Activated CD8-positive, alpha-beta memory T cell treated with anti-CD3 and anti-CD28 coated beads, Interleukin-2, amount 50 U/mL, for 48 hours (primary cell): ENCODE data around the gene ZNF324.
"Not testable (repeated sequence)": the region's sequence is repeated elsewhere in the genome, so short reads cannot be mapped to it uniquely, and the experiment has no call there.

Experiments
- DNase-seq: peaks from one replicate; pipeline ENCODE4 v3.0.0-alpha.2; 2020

Gene ZNF324

GRCh38 chr19:58507602-58508223 is 40.8 kb downstream of the ZNF324 start:
- DNase-seq = not testable (repeated sequence)

DNA sequence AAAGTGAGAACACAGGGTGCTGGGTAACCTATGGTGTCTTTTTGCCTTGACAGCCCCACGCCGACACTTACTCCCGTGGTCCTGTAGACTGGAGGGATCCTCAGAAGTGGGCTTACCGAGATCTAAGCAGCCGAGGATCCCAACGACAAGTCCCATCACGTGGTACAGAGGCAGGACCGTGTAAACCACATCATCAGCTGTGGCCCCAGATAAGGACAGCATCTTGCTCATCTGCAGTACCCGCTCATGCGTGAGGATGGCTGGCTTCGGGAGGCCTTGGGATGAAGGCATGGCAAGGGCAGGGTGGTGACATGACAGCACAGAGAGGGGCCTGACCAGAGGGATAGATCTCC is 42.8 kb downstream of the ZNF324 start:
- DNase-seq = no peak

GRCh38 chr19:58510084-58510862 is 43.4 kb downstream of the ZNF324 start:
- DNase-seq = no peak

DNA sequence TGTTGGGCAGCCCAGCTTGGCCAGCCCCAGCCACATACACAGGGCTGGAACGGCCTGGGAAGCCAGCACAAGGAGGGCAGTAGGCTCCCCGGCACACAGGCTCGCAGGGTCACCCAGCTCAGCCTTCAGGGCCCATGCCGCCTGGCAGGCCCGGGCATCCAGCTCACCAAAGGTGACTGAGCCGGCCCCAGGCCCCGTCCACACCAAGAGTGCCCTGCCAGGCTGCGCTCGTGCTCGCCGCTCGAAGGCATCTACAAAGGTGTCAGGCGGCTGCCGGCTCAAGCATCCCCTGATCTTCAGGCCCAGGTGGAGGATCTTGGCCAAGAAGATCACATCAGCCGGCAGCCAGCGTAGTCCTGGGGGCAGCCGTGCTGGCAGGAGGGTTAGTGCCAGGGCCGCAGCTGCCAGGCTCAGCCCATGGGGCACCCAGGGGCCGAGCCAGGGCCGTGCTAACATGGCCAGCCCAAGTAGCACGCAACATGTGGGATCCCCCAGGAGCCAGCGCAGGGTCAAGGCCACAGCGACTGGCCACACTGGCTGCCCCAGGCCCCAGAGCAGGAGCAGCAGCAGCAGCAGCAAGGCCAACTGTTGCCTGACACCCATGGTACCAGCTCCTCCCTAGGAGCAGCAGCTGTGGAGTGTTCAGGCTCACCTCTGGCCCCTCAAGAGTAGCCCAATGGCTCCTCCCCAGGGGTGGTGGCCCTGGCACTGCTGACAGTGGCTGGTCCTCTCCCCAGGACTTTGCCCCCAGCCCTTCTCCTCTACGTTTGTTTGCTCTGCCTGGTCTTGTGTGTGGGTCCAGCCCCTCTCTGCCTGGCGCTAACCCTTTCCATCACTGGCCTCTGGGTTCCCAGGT is 44.7 kb downstream of the ZNF324 start, which contains the start of gene SLC27A5:
SLC27A5 (minus strand) TSS at position 640 of the 856 bp plus-strand sequence; CDS start at position 603, 37 bp downstream.
- no peak for DNase-seq

DNA sequence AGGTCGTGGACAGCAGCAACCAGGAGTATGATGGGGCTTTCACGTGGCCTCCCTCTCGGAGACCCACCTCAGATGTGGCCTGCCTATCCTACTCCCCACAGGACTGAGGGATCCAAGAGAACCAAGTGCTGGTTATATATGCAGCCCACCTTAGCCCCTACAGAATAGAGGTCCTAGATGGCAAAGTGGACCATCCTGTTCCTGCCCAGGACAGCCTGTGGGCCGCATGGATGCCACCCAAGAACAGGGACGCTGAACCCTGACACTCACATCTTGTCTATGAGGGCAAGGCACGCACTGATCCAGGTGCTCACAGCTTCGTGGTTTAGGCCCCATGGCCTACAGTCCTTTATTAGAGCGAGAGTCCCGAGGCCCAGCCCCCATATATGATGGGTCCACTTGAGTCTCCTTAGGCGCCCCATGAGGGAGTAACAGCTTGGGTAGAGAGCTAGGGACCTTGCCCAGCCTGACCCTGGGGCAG is 46.4 kb downstream of the ZNF324 start:
- no peak for DNase-seq

- DNase-seq = peak; percentile 99
Measured at GRCh38 chr19:58513694-58514563, 47.0 kb downstream of the ZNF324 start.

DNA sequence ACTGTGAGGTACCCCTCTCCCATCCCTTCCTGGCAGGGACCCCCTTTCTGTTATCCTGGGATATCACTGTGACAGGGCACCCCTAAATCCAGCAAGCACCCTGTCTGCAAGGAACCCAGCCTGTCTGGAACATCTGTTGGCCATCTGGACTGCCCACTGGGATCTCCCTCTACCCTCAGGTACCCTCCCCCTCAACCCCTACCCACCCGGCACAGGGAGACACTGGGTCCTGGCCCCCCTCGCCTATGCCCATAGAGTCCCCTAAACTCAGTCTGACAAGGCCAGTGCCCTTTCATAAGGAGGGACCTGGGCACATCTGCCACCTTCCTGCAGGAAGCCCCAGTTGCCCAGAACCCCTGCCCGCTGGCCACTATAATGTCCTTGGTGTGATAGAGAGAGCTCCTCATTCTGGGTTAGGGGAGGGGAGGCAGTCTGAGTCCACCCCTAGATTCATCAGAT is 47.7 kb downstream of the ZNF324 start:
- peak; percentile 61 for DNase-seq

DNA sequence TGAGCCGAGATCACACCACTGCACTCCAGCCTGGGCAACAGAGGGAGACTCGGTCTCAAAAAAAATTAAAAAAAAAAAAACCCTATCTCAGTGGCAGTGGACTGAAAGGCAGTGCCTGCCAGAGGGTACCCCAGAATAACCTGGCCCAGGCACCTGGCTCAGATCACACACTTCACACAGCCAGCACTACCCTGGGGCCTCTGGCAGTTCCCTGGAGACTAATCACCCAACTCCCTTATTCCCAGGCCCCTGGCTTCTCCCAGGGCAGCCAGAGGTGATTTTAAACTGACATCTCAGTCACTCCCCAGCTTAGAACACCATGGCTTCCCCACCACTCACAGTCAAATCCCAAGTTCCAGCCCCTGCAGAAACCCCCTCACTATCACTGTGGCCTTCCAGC is 48.4 kb downstream of the ZNF324 start:
- no peak for DNase-seq

GRCh38 chr19:58516246-58516836 is 49.5 kb downstream of the ZNF324 start:
- no peak for DNase-seq

GRCh38 chr19:58516964-58517833 is 50.3 kb downstream of the ZNF324 start:
- DNase-seq = no peak

- DNase-seq = peak; percentile 63
Measured at GRCh38 chr19:58518256-58519086, 51.6 kb downstream of the ZNF324 start.

DNA sequence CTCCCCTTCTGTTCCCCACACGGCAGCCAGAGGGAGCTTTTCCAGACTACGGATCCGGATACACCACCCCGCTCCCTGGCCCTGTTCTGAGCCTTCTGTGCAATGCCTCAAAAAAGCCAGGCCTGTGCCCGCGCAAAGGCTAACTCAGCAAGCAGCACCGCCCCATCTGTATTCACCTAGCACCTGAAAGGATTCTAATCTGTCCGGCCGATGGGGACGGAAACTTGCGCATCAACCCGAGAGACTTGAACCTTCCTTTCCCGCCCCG is 52.1 kb downstream of the ZNF324 start:
- peak; percentile 75 for DNase-seq

DNA sequence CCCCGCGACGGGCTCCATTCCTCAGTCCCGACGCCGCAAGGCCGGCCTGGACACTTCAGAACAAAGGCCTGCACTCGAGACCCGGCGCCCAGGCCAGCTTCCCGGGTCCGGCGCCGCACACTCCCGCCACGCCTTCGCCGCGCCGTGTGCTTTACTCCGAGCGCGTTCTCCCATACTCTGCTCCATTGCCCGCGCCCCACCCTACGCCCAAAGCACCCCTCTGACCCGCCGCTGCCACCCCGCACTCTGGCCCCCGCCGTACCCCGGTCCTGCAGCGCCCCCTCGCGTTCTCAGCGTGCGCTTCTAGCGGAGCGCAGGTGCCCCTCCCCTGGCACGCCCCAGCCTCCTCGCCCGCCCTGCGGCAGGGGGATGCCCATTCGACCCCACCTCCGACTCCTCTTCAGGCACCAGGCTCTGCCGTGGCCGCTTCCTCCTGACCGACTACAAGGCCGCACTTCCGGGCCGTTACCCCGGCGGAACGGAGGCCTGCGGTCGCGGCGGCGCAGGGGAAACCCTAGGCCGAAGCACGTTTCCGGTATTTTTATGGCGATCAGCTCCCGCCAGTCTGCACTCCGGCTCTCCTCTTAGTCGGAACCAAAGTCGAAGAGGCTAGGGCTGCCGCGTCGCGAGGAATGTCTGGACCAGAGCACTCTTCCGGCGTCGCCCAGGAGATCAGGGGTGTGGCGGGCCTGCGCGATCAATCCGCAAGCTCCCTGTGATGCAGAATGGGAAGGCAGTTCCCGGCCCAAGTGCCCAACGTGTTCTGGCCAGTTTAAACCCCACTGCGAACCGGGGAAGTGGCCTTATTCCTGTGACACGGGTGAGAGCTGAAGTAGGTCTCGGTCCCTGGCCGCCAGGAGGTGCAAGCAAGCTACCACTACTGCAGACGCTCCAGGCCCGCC is 52.7 kb downstream of the ZNF324 start, which contains the start of gene ZBTB45:
ZBTB45 (minus strand) TSS at position 456 of the 902 bp plus-strand sequence. CDS start 2,137 bp downstream, outside the sequence.
- peak; percentile 99 for DNase-seq

- no peak for DNase-seq
Measured at GRCh38 chr19:58520257-58520599, 53.3 kb downstream of the ZNF324 start.

GRCh38 chr19:58521651-58522050 is 54.8 kb downstream of the ZNF324 start:
- no peak for DNase-seq

DNA sequence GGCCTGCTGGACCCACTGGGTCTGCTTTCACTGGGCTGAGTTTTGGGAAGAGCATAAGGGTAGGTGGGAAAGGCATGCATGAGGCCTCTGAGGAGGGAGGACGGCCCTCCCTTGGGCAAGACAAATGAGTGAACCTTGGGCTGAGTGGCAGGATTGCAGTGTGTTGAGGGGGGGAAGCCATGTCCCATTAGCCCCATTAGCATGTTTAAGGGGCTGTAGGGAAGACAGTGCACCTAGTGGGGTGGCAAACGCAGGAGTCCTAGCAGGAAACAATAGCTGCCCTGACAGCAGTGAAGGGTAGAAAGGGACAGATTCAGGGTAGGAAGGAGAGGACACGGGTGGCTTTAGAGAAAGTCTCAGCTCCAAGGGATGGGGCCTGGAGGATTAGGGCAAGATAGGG is 55.8 kb downstream of the ZNF324 start:
- DNase-seq = no peak
